Endometrium (tissue), 2 donors: ENCODE data around the gene NPHP4.

Experiments used
- FAIRE-seq: peaks from 2 replicates; lab custom pipeline; 2012; peaks lifted over from hg19 to GRCh38; lab: Jason Lieb, UNC
- donor health status: control.
- donor health status: control.

NPHP4 gene

GRCh38 chr1:5950201-5950895 lies 41.9 kb downstream of the NPHP4 start:
- FAIRE-seq: no peak

- no peak for FAIRE-seq
Measured at GRCh38 chr1:5949761-5950100, 42.5 kb downstream of the NPHP4 start.

GRCh38 chr1:5949085-5949760 lies 43.0 kb downstream of the NPHP4 start:
- FAIRE-seq: no peak

GRCh38 chr1:5948681-5949005 lies 43.6 kb downstream of the NPHP4 start:
- no peak for FAIRE-seq

GRCh38 chr1:5947978-5948680 lies 44.1 kb downstream of the NPHP4 start:
- no peak for FAIRE-seq

GRCh38 chr1:5947071-5947821 lies 45.0 kb downstream of the NPHP4 start:
- FAIRE-seq: no peak

- no peak for FAIRE-seq
Measured at GRCh38 chr1:5945445-5945844, 46.8 kb downstream of the NPHP4 start.

- FAIRE-seq: no peak
Measured at GRCh38 chr1:5944843-5945167, 47.4 kb downstream of the NPHP4 start.

GRCh38 chr1:5944154-5944842 lies 47.9 kb downstream of the NPHP4 start:
- FAIRE-seq: no peak

GRCh38 chr1:5943343-5944124 lies 48.7 kb downstream of the NPHP4 start:
- FAIRE-seq: no peak

- no peak for FAIRE-seq
Measured at GRCh38 chr1:5941671-5942070, 50.6 kb downstream of the NPHP4 start.

GRCh38 chr1:5940723-5941407 lies 51.4 kb downstream of the NPHP4 start:
- FAIRE-seq: no peak

GRCh38 chr1:5939271-5940170 lies 52.7 kb downstream of the NPHP4 start:
- no peak for FAIRE-seq

GRCh38 chr1:5938101-5938646 lies 54.1 kb downstream of the NPHP4 start:
- no peak for FAIRE-seq

GRCh38 chr1:5937373-5937857 lies 54.8 kb downstream of the NPHP4 start:
- no peak for FAIRE-seq

- FAIRE-seq: no peak
Measured at GRCh38 chr1:5936621-5937372, 55.4 kb downstream of the NPHP4 start.

GRCh38 chr1:5936126-5936525 lies 56.1 kb downstream of the NPHP4 start:
- FAIRE-seq: no peak

- no peak for FAIRE-seq
Measured at GRCh38 chr1:5935026-5935425, 57.2 kb downstream of the NPHP4 start.
